ENCODE measurements around the gene DIPK1B.

DIPK1B gene

DNA sequence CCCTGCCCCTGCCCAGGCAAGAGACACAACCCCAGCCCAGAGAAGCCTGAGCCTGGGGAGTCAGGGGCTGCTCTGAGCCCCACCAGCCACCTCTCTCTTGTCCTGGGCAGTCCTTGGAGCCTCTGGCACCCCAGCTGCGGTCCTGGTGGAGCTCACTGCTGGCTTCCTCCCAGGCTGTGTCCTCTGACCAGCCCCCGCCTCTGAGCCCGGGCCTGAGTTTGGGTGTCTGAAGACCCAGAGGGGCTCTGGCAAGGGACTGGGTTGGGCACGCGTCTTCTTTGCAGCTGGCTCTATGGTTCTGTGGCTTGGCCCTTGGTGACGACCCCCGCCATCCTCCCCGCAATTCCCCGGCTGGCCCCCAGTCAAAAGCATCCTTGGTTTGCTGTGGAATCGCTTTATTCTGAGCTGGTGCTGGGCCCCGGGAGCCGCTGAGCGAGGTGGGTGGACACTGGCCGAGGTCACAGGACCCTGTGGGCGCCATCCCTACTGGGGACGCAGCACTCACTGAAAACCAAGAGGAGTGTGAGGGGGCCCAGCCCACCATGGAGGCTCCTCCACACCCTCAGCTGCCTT lies 31.4 kb downstream of the DIPK1B start:
- H3K4me3 ChIP-seq (ENCODE audit: insufficient read depth, low read depth, low read length, poor library complexity, severe bottlenecking): no peak overlapping the region
- DNase-seq: no peak
- H3K4me1 ChIP-seq (ENCODE audit: control insufficient read depth, insufficient read depth, low read length, poor library complexity, severe bottlenecking): peaks cover 9% of the 10 kb centered on the region
- H3K9me3 ChIP-seq (ENCODE audit: control insufficient read depth, low read length): no peaks in the 10 kb centered on the region
- H3K27me3 ChIP-seq (replicated peaks; ENCODE audit: control insufficient read depth, insufficient read depth, low read length, poor library complexity, severe bottlenecking): peaks cover 21% of the 10 kb centered on the region
- no peaks in the 10 kb centered on the region for H3K36me3 ChIP-seq (ENCODE audit: control insufficient read depth, insufficient read depth, low read length)
- H3K27ac ChIP-seq (ENCODE audit: insufficient read depth, low read length, poor library complexity, severe bottlenecking): no peak overlapping the region

- Histone ChIP-seq H3K36me3 (ENCODE audit: control insufficient read depth, insufficient read depth, low read length) (no peaks in the 10 kb centered on the region), H3K4me3 (ENCODE audit: insufficient read depth, low read depth, low read length, poor library complexity, severe bottlenecking) (no peak overlapping the region), H3K4me1 (ENCODE audit: control insufficient read depth, insufficient read depth, low read length, poor library complexity, severe bottlenecking) (peaks cover 9% of the 10 kb centered on the region), H3K9me3 (ENCODE audit: control insufficient read depth, low read length) (no peaks in the 10 kb centered on the region), H3K27ac (ENCODE audit: insufficient read depth, low read length, poor library complexity, severe bottlenecking) (no peak overlapping the region), H3K27me3 (replicated peaks; ENCODE audit: control insufficient read depth, insufficient read depth, low read length, poor library complexity, severe bottlenecking) (peaks cover 21% of the 10 kb centered on the region)
- no peak for DNase-seq
Observed at GRCh38 chr9:136744773-136745172, 32.4 kb downstream of the DIPK1B start.

GRCh38 chr9:136745389-136746154 lies 33.2 kb downstream of the DIPK1B start:
- Histone ChIP-seq H3K27me3 (replicated peaks; ENCODE audit: control insufficient read depth, insufficient read depth, low read length, poor library complexity, severe bottlenecking) (peaks cover 21% of the 10 kb centered on the region), H3K36me3 (ENCODE audit: control insufficient read depth, insufficient read depth, low read length) (no peaks in the 10 kb centered on the region), H3K27ac (ENCODE audit: insufficient read depth, low read length, poor library complexity, severe bottlenecking) (no peak overlapping the region), H3K9me3 (ENCODE audit: control insufficient read depth, low read length) (no peaks in the 10 kb centered on the region), H3K4me1 (ENCODE audit: control insufficient read depth, insufficient read depth, low read length, poor library complexity, severe bottlenecking) (peaks cover 9% of the 10 kb centered on the region), H3K4me3 (ENCODE audit: insufficient read depth, low read depth, low read length, poor library complexity, severe bottlenecking) (no peak overlapping the region)
- DNase-seq: no peak

DNA sequence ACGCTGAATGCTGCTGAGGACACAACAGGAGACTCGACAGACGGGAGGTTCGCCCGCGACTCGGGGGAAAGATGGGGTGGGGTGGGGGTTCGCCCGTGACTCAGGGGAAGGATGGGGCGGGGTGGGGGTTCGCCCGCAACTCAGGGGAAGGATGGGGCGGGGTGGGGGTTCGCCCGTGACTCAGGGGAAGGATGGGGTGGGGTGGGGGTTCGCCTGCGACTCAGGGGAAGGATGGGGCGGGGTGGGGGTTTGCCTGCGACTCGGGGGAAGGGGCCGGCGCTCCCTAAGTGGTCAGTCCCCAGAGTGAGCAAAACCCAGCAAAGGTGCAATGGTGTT lies 33.8 kb downstream of the DIPK1B start:
- Histone ChIP-seq H3K4me1 (ENCODE audit: control insufficient read depth, insufficient read depth, low read length, poor library complexity, severe bottlenecking) (peaks cover 7% of the 10 kb centered on the region), H3K36me3 (ENCODE audit: control insufficient read depth, insufficient read depth, low read length) (no peaks in the 10 kb centered on the region), H3K27ac (ENCODE audit: insufficient read depth, low read length, poor library complexity, severe bottlenecking) (no peak overlapping the region), H3K27me3 (replicated peaks; ENCODE audit: control insufficient read depth, insufficient read depth, low read length, poor library complexity, severe bottlenecking) (peaks cover 21% of the 10 kb centered on the region), H3K4me3 (ENCODE audit: insufficient read depth, low read depth, low read length, poor library complexity, severe bottlenecking) (no peak overlapping the region), H3K9me3 (ENCODE audit: control insufficient read depth, low read length) (no peaks in the 10 kb centered on the region)
- no peak for DNase-seq

GRCh38 chr9:136746621-136747020 lies 34.2 kb downstream of the DIPK1B start:
- no peak for DNase-seq
- H3K4me1 ChIP-seq (ENCODE audit: control insufficient read depth, insufficient read depth, low read length, poor library complexity, severe bottlenecking): peaks cover 2% of the 10 kb centered on the region
- H3K27me3 ChIP-seq (replicated peaks; ENCODE audit: control insufficient read depth, insufficient read depth, low read length, poor library complexity, severe bottlenecking): peaks cover 16% of the 10 kb centered on the region
- no peak overlapping the region for H3K27ac ChIP-seq (ENCODE audit: insufficient read depth, low read length, poor library complexity, severe bottlenecking)
- H3K36me3 ChIP-seq (ENCODE audit: control insufficient read depth, insufficient read depth, low read length): no peaks in the 10 kb centered on the region
- no peak overlapping the region for H3K4me3 ChIP-seq (ENCODE audit: insufficient read depth, low read depth, low read length, poor library complexity, severe bottlenecking)
- H3K9me3 ChIP-seq (ENCODE audit: control insufficient read depth, low read length): no peaks in the 10 kb centered on the region

- Histone ChIP-seq H3K27ac (ENCODE audit: insufficient read depth, low read length, poor library complexity, severe bottlenecking) (no peak overlapping the region), H3K27me3 (replicated peaks; ENCODE audit: control insufficient read depth, insufficient read depth, low read length, poor library complexity, severe bottlenecking) (peaks cover 10% of the 10 kb centered on the region), H3K4me3 (ENCODE audit: insufficient read depth, low read depth, low read length, poor library complexity, severe bottlenecking) (no peak overlapping the region), H3K9me3 (ENCODE audit: control insufficient read depth, low read length) (no peaks in the 10 kb centered on the region), H3K36me3 (ENCODE audit: control insufficient read depth, insufficient read depth, low read length) (no peaks in the 10 kb centered on the region), H3K4me1 (ENCODE audit: control insufficient read depth, insufficient read depth, low read length, poor library complexity, severe bottlenecking) (no peaks in the 10 kb centered on the region)
- DNase-seq: no peak
Observed at GRCh38 chr9:136747161-136748060, 35.0 kb downstream of the DIPK1B start.

GRCh38 chr9:136748201-136748600 lies 35.8 kb downstream of the DIPK1B start, which contains the start of gene LCN6:
Gene LCN6, minus strand, starts transcription at chr9:136748525. Its CDS starts 42 bp downstream, at chr9:136748483.
- H3K27me3 ChIP-seq (replicated peaks; ENCODE audit: control insufficient read depth, insufficient read depth, low read length, poor library complexity, severe bottlenecking): peaks cover 4% of the 10 kb centered on the region
- no peaks in the 10 kb centered on the region for H3K4me1 ChIP-seq (ENCODE audit: control insufficient read depth, insufficient read depth, low read length, poor library complexity, severe bottlenecking)
- H3K4me3 ChIP-seq (ENCODE audit: insufficient read depth, low read depth, low read length, poor library complexity, severe bottlenecking): no peak within 1 kb of the TSS
- H3K27ac ChIP-seq (ENCODE audit: insufficient read depth, low read length, poor library complexity, severe bottlenecking): no peak within 1 kb of the TSS
- DNase-seq: no peak
- H3K36me3 ChIP-seq (ENCODE audit: control insufficient read depth, insufficient read depth, low read length): no peaks in the 10 kb centered on the region
- no peaks in the 10 kb centered on the region for H3K9me3 ChIP-seq (ENCODE audit: control insufficient read depth, low read length)

DNA sequence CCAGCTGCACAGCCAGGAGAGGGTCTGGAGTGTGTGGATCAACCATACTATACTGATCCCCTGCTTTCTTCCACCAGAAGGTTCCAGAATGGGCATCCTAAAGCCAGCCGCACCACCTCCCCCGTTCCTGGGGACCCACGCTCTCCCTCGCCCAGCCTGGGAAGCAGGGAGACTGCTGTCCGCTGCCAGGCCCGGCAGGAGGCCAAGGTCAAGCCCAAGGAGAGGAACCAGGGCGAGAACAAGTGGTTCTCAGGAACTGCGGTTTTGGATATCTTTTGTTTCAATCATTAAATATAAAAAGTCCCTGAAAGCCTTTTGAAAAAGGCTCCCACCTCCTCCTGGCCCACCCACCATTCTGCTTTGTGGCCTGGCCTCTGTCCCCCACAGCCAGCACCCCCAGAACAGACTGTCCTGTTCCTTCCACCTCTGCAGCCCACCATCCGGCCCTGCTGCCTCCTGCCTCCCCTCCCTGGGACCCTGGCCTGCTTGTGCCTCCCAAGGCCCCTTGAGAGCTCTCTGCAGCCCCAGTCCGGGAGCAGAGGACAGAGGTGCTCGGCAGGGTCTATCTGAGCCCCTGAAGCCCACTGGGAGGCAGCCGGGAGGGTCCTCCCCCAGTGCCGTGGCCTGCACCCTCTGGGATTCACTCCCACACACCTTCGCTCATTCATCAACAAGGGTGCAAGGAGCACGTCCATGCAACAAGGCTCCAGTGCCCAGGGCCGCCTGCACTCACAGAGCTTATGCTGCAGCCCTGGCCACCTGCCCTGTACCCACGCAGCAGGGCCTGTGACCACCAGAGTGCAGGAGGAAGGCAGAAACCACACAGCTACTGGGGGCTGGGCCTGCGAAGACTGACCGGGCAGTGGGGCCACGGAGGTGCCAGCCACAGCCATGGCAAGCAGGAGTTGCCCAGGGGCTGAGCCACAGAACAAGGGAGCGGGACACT lies 36.6 kb downstream of the DIPK1B start:
- H3K27me3 ChIP-seq (replicated peaks; ENCODE audit: control insufficient read depth, insufficient read depth, low read length, poor library complexity, severe bottlenecking): no peaks in the 10 kb centered on the region
- DNase-seq: no peak
- no peaks in the 10 kb centered on the region for H3K4me1 ChIP-seq (ENCODE audit: control insufficient read depth, insufficient read depth, low read length, poor library complexity, severe bottlenecking)
- H3K4me3 ChIP-seq (ENCODE audit: insufficient read depth, low read depth, low read length, poor library complexity, severe bottlenecking): no peak overlapping the region
- no peak overlapping the region for H3K27ac ChIP-seq (ENCODE audit: insufficient read depth, low read length, poor library complexity, severe bottlenecking)
- H3K9me3 ChIP-seq (ENCODE audit: control insufficient read depth, low read length): no peaks in the 10 kb centered on the region
- no peaks in the 10 kb centered on the region for H3K36me3 ChIP-seq (ENCODE audit: control insufficient read depth, insufficient read depth, low read length)

- H3K4me1 ChIP-seq (ENCODE audit: control insufficient read depth, insufficient read depth, low read length, poor library complexity, severe bottlenecking): no peaks in the 10 kb centered on the region
- no peak for DNase-seq
- H3K4me3 ChIP-seq (ENCODE audit: insufficient read depth, low read depth, low read length, poor library complexity, severe bottlenecking): no peak overlapping the region
- no peaks in the 10 kb centered on the region for H3K27me3 ChIP-seq (replicated peaks; ENCODE audit: control insufficient read depth, insufficient read depth, low read length, poor library complexity, severe bottlenecking)
- H3K36me3 ChIP-seq (ENCODE audit: control insufficient read depth, insufficient read depth, low read length): no peaks in the 10 kb centered on the region
- no peak overlapping the region for H3K27ac ChIP-seq (ENCODE audit: insufficient read depth, low read length, poor library complexity, severe bottlenecking)
- no peaks in the 10 kb centered on the region for H3K9me3 ChIP-seq (ENCODE audit: control insufficient read depth, low read length)
Observed at GRCh38 chr9:136750526-136750925, 38.2 kb downstream of the DIPK1B start.
